Activated CD4-positive, alpha-beta T cell treated with anti-CD3 and anti-CD28 coated beads for 24 hours (primary cell): ENCODE results near the gene KLF16.
"Not testable (repeated sequence)": the region's sequence is repeated elsewhere in the genome, so short reads cannot be mapped to it uniquely, and the experiment has no call there.

Experiments
- DNase-seq, 2 donors: peaks; one replicate each; pipeline ENCODE4 v3.0.0-alpha.2; 2020; ENCODE audit warnings: low read depth in 2 of 2

Gene KLF16

GRCh38 chr19:1863328-1863637 is at the start of gene KLF16:
Gene KLF16, minus strand, starts transcription at chr19:1863579. Its CDS starts 82 bp downstream, at chr19:1863497.
- DNase-seq = no peak

GRCh38 chr19:1912760-1913505 is 49.6 kb upstream of the KLF16 start:
- no peak for DNase-seq

- DNase-seq = no peak
Measured at GRCh38 chr19:1911995-1912394, 48.6 kb upstream of the KLF16 start.

DNA sequence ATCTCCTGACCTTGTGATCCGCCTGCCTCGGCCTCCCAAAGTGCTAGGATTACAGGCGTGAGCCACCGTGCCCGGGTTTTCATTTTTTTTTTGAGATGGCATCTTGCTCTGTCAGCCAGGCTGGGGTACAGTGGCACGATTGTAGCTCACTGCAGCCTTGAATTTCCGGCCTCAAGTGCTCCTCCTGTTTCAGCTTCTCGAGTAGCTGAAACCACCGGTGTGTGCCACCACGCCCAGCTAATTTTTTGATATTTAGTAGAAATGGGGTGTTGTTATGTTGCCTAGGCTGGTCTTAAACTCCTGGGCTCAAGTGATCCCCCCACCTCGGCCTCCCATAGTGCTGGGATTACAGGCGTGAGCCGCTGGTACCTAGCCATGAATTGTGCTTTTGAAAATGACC is 47.7 kb upstream of the KLF16 start:
- no peak for DNase-seq

DNA sequence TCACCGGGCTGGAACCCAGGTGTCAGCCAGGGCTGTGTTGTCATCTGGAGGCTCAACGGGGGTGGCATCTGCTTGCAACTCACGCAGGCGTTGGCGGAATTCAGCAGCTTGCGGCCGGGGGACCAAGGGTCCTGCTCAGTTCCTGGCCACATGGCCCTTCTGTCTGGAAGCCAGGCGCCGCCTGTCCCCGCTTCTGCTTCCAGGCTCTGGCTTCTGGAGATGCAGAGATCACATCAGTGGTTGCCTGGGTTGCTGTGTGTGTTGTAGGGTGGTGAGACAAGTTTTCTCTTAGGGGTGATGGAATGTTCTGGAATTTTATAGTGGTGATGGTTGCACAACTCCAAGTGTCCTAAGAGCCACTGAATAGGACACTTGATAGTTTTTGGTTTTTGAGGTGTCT is 46.8 kb upstream of the KLF16 start:
- no peak for DNase-seq

- no peak for DNase-seq
Measured at GRCh38 chr19:1909761-1910080, 46.3 kb upstream of the KLF16 start.

- DNase-seq = no peak
Measured at GRCh38 chr19:1908364-1908678, 44.9 kb upstream of the KLF16 start.

- DNase-seq = no peak
Measured at GRCh38 chr19:1907563-1908363, 44.4 kb upstream of the KLF16 start.

DNA sequence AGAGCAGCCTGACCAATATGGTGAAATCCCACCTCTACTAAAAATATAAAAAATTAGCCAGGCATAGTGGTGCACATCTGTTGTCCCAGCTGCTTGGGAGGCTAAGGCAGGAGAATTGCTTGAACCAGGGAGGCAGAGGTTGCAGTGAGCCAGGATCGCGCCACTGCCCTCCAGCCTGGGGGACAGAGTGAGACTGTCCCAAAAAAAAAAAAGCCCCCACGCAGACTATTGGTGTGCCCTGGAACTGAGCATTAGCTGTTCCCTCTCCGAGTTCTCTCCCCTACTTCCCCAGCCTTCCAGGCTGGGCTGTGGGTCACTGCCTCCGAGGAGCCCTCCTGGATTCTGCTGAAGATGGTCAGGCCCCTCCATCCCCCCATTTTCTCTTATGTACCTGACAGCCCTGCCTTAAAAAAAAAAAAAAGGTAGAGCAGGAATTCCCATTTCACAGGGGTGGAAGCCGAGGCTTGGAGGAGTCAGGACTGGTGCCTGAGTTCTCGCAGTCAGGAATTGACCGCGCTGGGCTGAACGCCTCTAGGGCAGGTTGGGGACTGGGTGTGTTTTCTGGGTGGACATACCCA is 43.7 kb upstream of the KLF16 start:
- DNase-seq = no peak

DNA sequence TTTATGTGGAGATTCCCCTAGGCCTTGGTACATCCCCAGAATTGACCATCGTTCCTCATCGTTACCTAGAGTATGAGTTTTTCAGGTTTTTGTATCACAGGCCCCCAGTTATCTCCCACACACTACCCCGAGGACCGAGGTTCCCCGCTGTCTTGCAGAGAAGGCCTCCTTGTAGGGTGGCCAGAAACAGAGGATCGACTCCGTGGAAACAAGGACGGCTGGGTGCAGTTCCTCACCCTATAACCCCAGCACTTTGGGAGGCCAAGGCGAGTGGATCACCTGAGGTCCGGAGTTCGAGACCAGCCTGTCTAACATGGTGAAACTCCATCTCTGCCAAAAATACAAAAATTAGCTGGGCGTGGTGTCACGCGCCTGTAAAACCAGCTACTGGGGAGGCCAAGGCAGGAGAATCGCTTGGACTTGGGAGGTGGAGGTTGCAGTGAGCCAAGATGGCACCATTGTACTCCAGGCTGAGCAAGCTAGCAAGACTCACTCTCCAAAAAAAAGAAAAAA is 42.5 kb upstream of the KLF16 start:
- no peak for DNase-seq

GRCh38 chr19:1905110-1905862 is 41.9 kb upstream of the KLF16 start, which contains the start of the genes ADAT3 and SCAMP4:
Gene ADAT3, plus strand, starts transcription at chr19:1905399. Its CDS starts 6,649 bp downstream, at chr19:1912048.
Gene SCAMP4, plus strand, starts transcription at chr19:1905399. Its CDS starts 9,621 bp downstream, at chr19:1915020.
- peak; percentile 97 for DNase-seq

DNA sequence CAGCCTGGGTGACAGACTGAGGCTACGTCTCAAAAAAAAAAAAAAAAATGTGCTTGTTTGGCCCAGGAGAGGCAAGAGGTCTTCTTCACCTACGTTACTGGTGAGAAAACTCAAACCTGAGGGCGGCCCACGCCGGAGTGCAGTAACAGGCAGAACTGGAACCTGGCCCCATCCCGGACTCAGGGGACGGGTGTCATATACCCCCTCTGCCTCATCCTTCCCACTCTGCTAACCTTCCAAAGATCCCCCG is 41.4 kb upstream of the KLF16 start:
- DNase-seq = no peak

DNA sequence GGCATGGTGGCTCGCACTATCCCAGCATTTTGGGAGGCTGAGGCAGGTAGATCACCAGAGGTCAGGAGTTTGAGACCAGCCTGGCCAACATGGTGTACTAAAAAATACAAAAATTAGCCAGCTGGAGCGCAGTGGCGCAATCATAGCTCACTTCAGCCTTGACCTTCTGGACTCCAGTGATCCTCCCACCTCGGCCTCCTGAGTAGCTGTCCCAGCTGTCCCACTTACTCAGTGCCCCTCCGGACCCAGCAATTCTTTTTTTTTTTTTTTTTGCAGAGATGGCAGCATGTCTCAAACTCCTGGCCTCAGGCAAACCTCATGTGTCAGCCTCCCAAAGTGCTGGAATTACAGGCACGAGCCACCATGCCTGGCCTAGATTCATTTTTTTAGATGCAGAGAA is 39.5 kb upstream of the KLF16 start:
- no peak for DNase-seq

GRCh38 chr19:1901940-1902404 is 38.6 kb upstream of the KLF16 start:
- DNase-seq = no peak

- DNase-seq = no peak
Measured at GRCh38 chr19:1896508-1896907, 33.1 kb upstream of the KLF16 start.

DNA sequence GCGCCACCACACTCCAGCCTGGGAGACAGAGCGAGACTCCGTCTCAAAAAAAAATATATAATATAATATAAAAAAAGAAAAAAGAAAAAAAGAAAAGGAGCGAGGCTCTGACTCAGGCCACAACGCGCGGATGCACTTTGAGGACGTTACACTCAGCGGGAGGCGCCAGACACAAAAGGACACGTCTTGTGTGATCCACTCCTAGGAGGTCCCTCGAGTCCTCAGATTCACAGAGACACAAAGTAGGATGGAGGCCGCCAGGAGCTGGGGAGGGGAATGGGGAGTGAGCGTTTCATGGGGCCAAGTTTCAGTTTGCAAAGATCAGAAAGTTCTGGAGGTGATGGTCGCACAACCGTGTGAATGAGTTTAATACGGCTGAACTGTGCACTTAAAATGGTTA is 30.4 kb upstream of the KLF16 start:
- DNase-seq = no peak

DNA sequence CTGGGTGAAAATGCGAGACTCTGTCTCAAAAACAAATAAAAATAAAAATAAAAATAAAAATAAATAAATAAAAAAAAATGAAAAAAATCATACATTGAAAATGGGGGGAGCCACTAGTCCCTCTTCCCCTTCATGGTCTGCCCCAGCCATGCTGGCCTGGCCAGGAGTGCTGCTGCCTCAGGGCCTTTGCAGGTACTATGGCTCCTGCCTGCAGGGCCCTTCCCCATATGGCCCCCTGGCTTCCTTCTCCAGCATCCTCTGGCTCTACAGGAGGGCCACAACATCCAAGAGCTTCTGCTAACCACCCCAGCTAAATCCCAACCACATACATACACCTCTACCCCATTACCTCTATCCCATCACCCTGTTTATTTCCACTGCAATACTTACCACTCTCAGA is 26.5 kb upstream of the KLF16 start:
- DNase-seq = no peak

DNA sequence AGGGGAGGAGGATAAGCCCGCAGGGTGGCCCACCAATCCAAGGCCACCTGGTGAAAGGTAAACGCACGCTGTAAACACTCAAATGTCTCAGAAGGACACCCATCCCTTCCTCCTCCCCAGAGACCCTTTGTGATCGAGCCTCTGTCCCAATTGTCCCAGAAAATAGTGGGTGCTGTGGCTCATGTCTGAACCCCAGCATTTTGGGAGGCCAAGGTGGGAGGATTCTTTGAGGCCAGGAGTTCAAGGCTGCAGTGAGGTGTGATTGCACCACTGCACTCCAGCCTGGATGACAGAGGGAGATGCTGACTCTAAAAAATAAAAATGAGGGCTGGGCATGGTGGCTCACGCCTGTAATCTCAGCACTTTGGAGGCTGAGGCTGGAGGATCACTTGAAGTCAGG is 25.0 kb upstream of the KLF16 start:
- no peak for DNase-seq

- not testable (repeated sequence) for DNase-seq
Measured at GRCh38 chr19:1886360-1886759, 23.0 kb upstream of the KLF16 start.

- peak; percentile 95 to 97 for DNase-seq
Measured at GRCh38 chr19:1885398-1886119, 22.2 kb upstream of the KLF16 start, which contains the start of gene ABHD17A. Gene ABHD17A, minus strand, starts transcription at chr19:1885496. Its CDS starts 3,930 bp downstream, at chr19:1881566.

- DNase-seq = no peak
Measured at GRCh38 chr19:1884719-1885334, 21.4 kb upstream of the KLF16 start.
